HCT116 (cell line): ENCODE results near the gene FOXQ1. TPM values are rescaled to one million over a fixed set of nuclear protein-coding genes. Genes with fewer than 3 reads are reported as not detected.

Source experiments
- ATAC-seq: fragments of 200-7000 bp; cut with Tn5 transposase; 2 replicates; pipeline ENCODE4 v1.9.1; 2020; ENCODE audit warnings: mild to moderate bottlenecking, moderate library complexity
- BruUV-seq: library from RNA; stranded (reverse); fragments of 400-500 nt; replicated peaks from 2 replicates; lab custom pipeline; 2021; lab: Mats Ljungman, UMichigan
- CTCF ChIA-PET: fragments of 300-600 bp; sonication (Branson Sonifier 250); formaldehyde crosslinking; loops from one replicate; lab custom pipeline; 2021; ENCODE audit warnings: antibody characterized with exemption; lab: Charles Lee
- POLR2A ChIA-PET: fragments of 300-600, 350-600 bp; sonication (Branson Sonifier 250); formaldehyde crosslinking; loops from one replicate; lab custom pipeline; 2021; ENCODE audit warnings: antibody characterized with exemption; lab: Charles Lee
- RAD21 ChIA-PET, 2 experiments: fragments of 300-600 bp; sonication (Branson Sonifier 250); formaldehyde crosslinking; loops; one replicate each; lab custom pipeline; 2023; ENCODE audit warnings: low total read pairs in 2 of 2; ENCODE audit not compliant: uncharacterized antibody in 2 of 2, unreplicated experiment in 2 of 2, low non-redundant PET in 1 of 2; lab: Charles Lee
- DNase-seq: peaks from one replicate; pipeline ENCODE4 v3.0.0-alpha.2; 2010; ENCODE audit warnings: low read depth, low spot score
- H2AFZ ChIP-seq: fragments of 200-600 bp; shearing (Covaris generic), sonication (generic); 2 replicates; pipeline ENCODE4 v1.6.1; 2017; ENCODE audit warnings: low read depth, mixed run types, mixed read lengths, antibody characterized with exemption, low read length; ENCODE audit not compliant: poor library complexity, severe bottlenecking
- H3K27ac ChIP-seq: 2 replicates; pipeline ENCODE4 v1.5.1; 2012; ENCODE audit warnings: low read depth, low read length
- H3K27me3 ChIP-seq: fragments of 200-600 bp; sonication (generic); 2 replicates; pipeline ENCODE4 v1.6.1; 2016; ENCODE audit warnings: mixed run types, low read length, mixed read lengths; ENCODE audit not compliant: insufficient read depth
- H3K36me3 ChIP-seq, 2 experiments: fragments of 200-500 bp in 1 of 2; fragments of 200-600 bp in 1 of 2; sonication (Bioruptor generic) in 1 of 2; sonication (generic) in 1 of 2; 2 replicates each; pipeline versions ENCODE4 v1.5.1 to v1.6.1; 2014 to 2016; ENCODE audit warnings: low read length in 2 of 2, inconsistent platforms in 1 of 2, mixed read lengths in 1 of 2, mixed run types in 1 of 2; ENCODE audit not compliant: insufficient read depth in 2 of 2, control insufficient read depth in 1 of 2
- H3K4me1 ChIP-seq, 2 experiments: fragments of 200-600 bp in 1 of 2; sonication (generic) in 1 of 2; 2 replicates each; pipeline versions ENCODE4 v1.5.1 to v1.6.1; 2012 to 2017; ENCODE audit warnings: low read length in 2 of 2, inconsistent platforms in 1 of 2, mild to moderate bottlenecking in 1 of 2, mixed read lengths in 1 of 2, mixed run types in 1 of 2, moderate library complexity in 1 of 2; ENCODE audit not compliant: insufficient read depth in 2 of 2, control insufficient read depth in 1 of 2
- H3K4me2 ChIP-seq: fragments of 200-600 bp; sonication (generic); 2 replicates; pipeline ENCODE4 v1.6.1; 2017; ENCODE audit warnings: mixed run types, low read length, mixed read lengths
- H3K4me3 ChIP-seq, 2 experiments: fragments of 200-600 bp in 1 of 2; sonication (generic) in 1 of 2; replicated peaks in 1 of 2; 2 replicates each; pipeline ENCODE4 v1.5.1; 2011 to 2016; ENCODE audit warnings: low read length in 2 of 2, control low read depth in 1 of 2, low read depth in 1 of 2, mild to moderate bottlenecking in 1 of 2, mixed read lengths in 1 of 2, mixed run types in 1 of 2
- H3K79me2 ChIP-seq: fragments of 200-600 bp; sonication (generic); 2 replicates; pipeline ENCODE4 v1.6.1; 2017; ENCODE audit warnings: mild to moderate bottlenecking, mixed run types, low read length, moderate library complexity, mixed read lengths; ENCODE audit not compliant: insufficient read depth
- H3K9ac ChIP-seq: fragments of 200-600 bp; sonication (generic); 2 replicates; pipeline ENCODE4 v1.6.1; 2016; ENCODE audit warnings: low read length, mixed read lengths
- H3K9me2 ChIP-seq: fragments of 200-600 bp; sonication (generic), shearing (Covaris generic); 2 replicates; pipeline ENCODE4 v1.6.1; 2017; ENCODE audit warnings: mixed run types, mild to moderate bottlenecking, moderate library complexity; ENCODE audit not compliant: insufficient read depth
- H3K9me3 ChIP-seq, 2 experiments: fragments of 200-500 bp in 1 of 2; fragments of 200-600 bp in 1 of 2; sonication (Bioruptor generic) in 1 of 2; sonication (generic) in 1 of 2; 2 replicates each; pipeline ENCODE4 v1.6.1; 2014 to 2017; ENCODE audit warnings: low read length in 2 of 2, mixed read lengths in 2 of 2, inconsistent platforms in 1 of 2, low read depth in 1 of 2, mild to moderate bottlenecking in 1 of 2, mixed run types in 1 of 2, moderate library complexity in 1 of 2; ENCODE audit not compliant: control insufficient read depth in 1 of 2, insufficient read depth in 1 of 2
- H4K20me1 ChIP-seq: fragments of 200-600 bp; sonication (generic), shearing (Covaris generic); 2 replicates; pipeline ENCODE4 v1.6.1; 2017; ENCODE audit warnings: mixed run types, mild to moderate bottlenecking, moderate library complexity; ENCODE audit not compliant: insufficient read depth
- CBX3 ChIP-seq: IDR thresholded peaks from 2 replicates; pipeline ENCODE4 v1.6.1; 2012; ENCODE audit warnings: low read depth
- CEBPB ChIP-seq: IDR thresholded peaks from 2 replicates; pipeline ENCODE4 v1.6.1; 2012; ENCODE audit warnings: low read depth
- ELF1 ChIP-seq: IDR thresholded peaks from 2 replicates; pipeline ENCODE4 v1.6.1; 2012; ENCODE audit warnings: low read depth, borderline replicate concordance
- EZH2 ChIP-seq: fragments of 200-600 bp; sonication (generic); IDR thresholded peaks from 2 replicates; pipeline ENCODE4 v1.6.1; 2017; ENCODE audit warnings: antibody characterized with exemption, mixed run types
- EZH2phosphoT487 ChIP-seq: fragments of 200-600 bp; IDR thresholded peaks from 2 replicates; pipeline ENCODE4 v1.6.1; 2018; ENCODE audit warnings: antibody characterized with exemption, borderline replicate concordance
- FOSL1 ChIP-seq: IDR thresholded peaks from 2 replicates; pipeline ENCODE4 v1.6.1; 2012; ENCODE audit warnings: low read depth
- JUND ChIP-seq: IDR thresholded peaks from 2 replicates; pipeline ENCODE4 v1.6.1; 2012
- RAD21 ChIP-seq: IDR thresholded peaks from 2 replicates; pipeline ENCODE4 v1.6.1; 2012; ENCODE audit warnings: low read depth, mild to moderate bottlenecking
- TCF7L2 ChIP-seq: IDR thresholded peaks from 2 replicates; pipeline ENCODE4 v1.7.0; 2011; ENCODE audit warnings: borderline replicate concordance, inconsistent platforms; ENCODE audit not compliant: insufficient read depth, insufficient read length; ENCODE audit errors: extremely low read depth
- ZFX ChIP-seq: fragments of 450-650 bp; IDR thresholded peaks from 2 replicates; pipeline ENCODE4 v1.6.1; 2017
- ZNF274 ChIP-seq: fragments of 200-500 bp; sonication (Bioruptor generic); IDR thresholded peaks from 2 replicates; pipeline ENCODE4 v1.6.1; 2014; ENCODE audit warnings: mild to moderate bottlenecking, low read depth, low read length, inconsistent platforms
- intact Hi-C: fragments of 100-400 bp; cut with micrococcal nuclease; formaldehyde crosslinking; loops from 2 replicates; pipeline ENCODE4 v1.10.0; 2022
- total RNA-seq: library from RNA; stranded (reverse); gene quantifications from one replicate; pipeline ENCODE4 v1.2.1, GENCODE V29; 2021; ENCODE audit not compliant: unreplicated experiment
- TF ChIP-seq, protein P1 (sequence below): IDR thresholded peaks from 2 replicates; pipeline ENCODE4 v1.6.1; 2011; ENCODE audit warnings: mild to moderate bottlenecking, low read length, moderate library complexity; ENCODE audit not compliant: insufficient replicate concordance; ENCODE audit errors: extremely low read depth
- TF ChIP-seq, protein P2 (sequence below): IDR thresholded peaks from 2 replicates; pipeline ENCODE4 v1.6.1; 2012
- TF ChIP-seq, protein P3 (sequence below): IDR thresholded peaks from 2 replicates; pipeline ENCODE4 v1.6.1; 2012

FOXQ1 gene
- total RNA-seq, 1 experiment from 2014 or later = 0.42 TPM

DNA sequence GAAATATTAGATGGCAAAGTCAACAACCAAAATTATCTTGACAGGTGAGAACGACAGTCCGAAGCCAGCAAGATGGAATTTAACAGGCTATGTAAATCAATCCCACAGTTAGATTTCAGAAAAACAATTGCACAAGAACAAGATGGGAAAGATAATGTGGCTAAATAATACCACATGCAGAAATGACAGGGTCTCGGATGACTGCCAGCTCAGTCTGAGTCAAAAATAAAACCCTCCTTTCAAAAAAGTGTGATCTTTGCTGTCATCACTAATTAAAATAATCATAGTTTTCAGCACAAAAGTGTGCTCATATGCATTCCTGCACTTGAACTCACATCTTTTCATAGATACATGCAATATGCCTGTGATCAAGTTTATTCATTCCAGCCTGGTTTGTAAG, 25.9 kb downstream of the FOXQ1 start:
- no peak overlapping the region for H2AFZ ChIP-seq
- ATAC-seq (no peak), DNase-seq (no peak)
- no peaks in the 10 kb centered on the region for H3K9me2 ChIP-seq
- intact Hi-C loops = loop anchor here (5.0 kb wide), 1 partner anchor 745 kb away; no protein-coding TSS in a partner anchor
- H3K4me1 ChIP-seq = peaks cover 9 to 33% of the 10 kb centered on the region in 2 experiments; a peak in 3 of 4 replicates
- no peaks in the 10 kb centered on the region for H3K36me3 ChIP-seq
- no peaks in the 10 kb centered on the region for H3K9me3 ChIP-seq
- no peak overlapping the region for H3K4me3 ChIP-seq
- H4K20me1 ChIP-seq = no peaks in the 10 kb centered on the region
- no peaks in the 10 kb centered on the region for H3K27me3 ChIP-seq
- POLR2A ChIA-PET = no interaction called here
- H3K4me2 ChIP-seq = no peak overlapping the region
- no peak overlapping the region for H3K9ac ChIP-seq
- no TSS peak for BruUV-seq
- TF ChIP-seq FOSL1 = no peak
- no peak for TF ChIP-seq ZNF274
- TF ChIP-seq, protein P1, sequence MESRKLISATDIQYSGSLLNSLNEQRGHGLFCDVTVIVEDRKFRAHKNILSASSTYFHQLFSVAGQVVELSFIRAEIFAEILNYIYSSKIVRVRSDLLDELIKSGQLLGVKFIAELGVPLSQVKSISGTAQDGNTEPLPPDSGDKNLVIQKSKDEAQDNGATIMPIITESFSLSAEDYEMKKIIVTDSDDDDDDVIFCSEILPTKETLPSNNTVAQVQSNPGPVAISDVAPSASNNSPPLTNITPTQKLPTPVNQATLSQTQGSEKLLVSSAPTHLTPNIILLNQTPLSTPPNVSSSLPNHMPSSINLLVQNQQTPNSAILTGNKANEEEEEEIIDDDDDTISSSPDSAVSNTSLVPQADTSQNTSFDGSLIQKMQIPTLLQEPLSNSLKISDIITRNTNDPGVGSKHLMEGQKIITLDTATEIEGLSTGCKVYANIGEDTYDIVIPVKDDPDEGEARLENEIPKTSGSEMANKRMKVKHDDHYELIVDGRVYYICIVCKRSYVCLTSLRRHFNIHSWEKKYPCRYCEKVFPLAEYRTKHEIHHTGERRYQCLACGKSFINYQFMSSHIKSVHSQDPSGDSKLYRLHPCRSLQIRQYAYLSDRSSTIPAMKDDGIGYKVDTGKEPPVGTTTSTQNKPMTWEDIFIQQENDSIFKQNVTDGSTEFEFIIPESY = no peak
- TF ChIP-seq, protein P2, sequence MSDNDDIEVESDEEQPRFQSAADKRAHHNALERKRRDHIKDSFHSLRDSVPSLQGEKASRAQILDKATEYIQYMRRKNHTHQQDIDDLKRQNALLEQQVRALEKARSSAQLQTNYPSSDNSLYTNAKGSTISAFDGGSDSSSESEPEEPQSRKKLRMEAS = no peak
- no peak for TF ChIP-seq RAD21
- no peak for TF ChIP-seq CEBPB
- no peak for TF ChIP-seq EZH2
- TF ChIP-seq, protein P3, sequence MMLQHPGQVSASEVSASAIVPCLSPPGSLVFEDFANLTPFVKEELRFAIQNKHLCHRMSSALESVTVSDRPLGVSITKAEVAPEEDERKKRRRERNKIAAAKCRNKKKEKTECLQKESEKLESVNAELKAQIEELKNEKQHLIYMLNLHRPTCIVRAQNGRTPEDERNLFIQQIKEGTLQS = no peak
- TF ChIP-seq EZH2phosphoT487 = no peak
- no peak for TF ChIP-seq JUND
- no peak for TF ChIP-seq ELF1
- no peak for TF ChIP-seq CBX3
- no peak for TF ChIP-seq TCF7L2
- no peak for TF ChIP-seq ZFX
- CTCF ChIA-PET = interaction anchor here (0.6 to 2.9 kb wide), 2 partner anchors 425 to 744 kb away, joined by 3 to 19 read pairs; no protein-coding TSS in a partner anchor
- H3K79me2 ChIP-seq = no peaks in the 10 kb centered on the region
- RAD21 ChIA-PET = no interaction called here
- H3K27ac ChIP-seq = no peak overlapping the region
